Rectal smooth muscle tissue (tissue), 1 donor: ENCODE measurements around the gene STON1.
"Not testable (repeated sequence)": the region's sequence is repeated elsewhere in the genome, so short reads cannot be mapped to it uniquely, and the experiment has no call there.

ENCODE experiments used
- H3K27ac ChIP-seq: one replicate; pipeline ENCODE4 v1.7.0; 2013; ENCODE audit warnings: low read depth, low read length, inconsistent platforms
- H3K27me3 ChIP-seq: one replicate; pipeline ENCODE4 v1.7.0; 2013; ENCODE audit warnings: low read length; ENCODE audit not compliant: control insufficient read depth, insufficient read depth
- H3K36me3 ChIP-seq: one replicate; pipeline ENCODE4 v1.7.0; 2013; ENCODE audit warnings: low read length; ENCODE audit not compliant: control insufficient read depth, insufficient read depth
- H3K4me1 ChIP-seq: one replicate; pipeline ENCODE4 v1.7.0; 2013; ENCODE audit warnings: low read length; ENCODE audit not compliant: control insufficient read depth, insufficient read depth
- H3K4me3 ChIP-seq: one replicate; pipeline ENCODE4 v1.7.0; 2013; ENCODE audit warnings: low read length
- H3K9ac ChIP-seq: one replicate; pipeline ENCODE4 v1.7.0; 2013; ENCODE audit warnings: low read length

STON1 gene

GRCh38 chr2:48607307-48608014 is 77.5 kb downstream of the STON1 start:
- H3K36me3 ChIP-seq = no peaks in the 10 kb centered on the region
- no peak overlapping the region for H3K4me3 ChIP-seq
- H3K27me3 ChIP-seq = no peaks in the 10 kb centered on the region
- no peak overlapping the region for H3K9ac ChIP-seq
- H3K4me1 ChIP-seq = no peaks in the 10 kb centered on the region
- H3K27ac ChIP-seq = no peak overlapping the region

GRCh38 chr2:48613211-48613610 is 83.3 kb downstream of the STON1 start:
- Histone ChIP-seq H3K9ac (no peak overlapping the region), H3K4me1 (no peaks in the 10 kb centered on the region), H3K27me3 (no peaks in the 10 kb centered on the region), H3K36me3 (no peaks in the 10 kb centered on the region), H3K4me3 (no peak overlapping the region), H3K27ac (no peak overlapping the region)

- H3K27ac ChIP-seq, H3K36me3 ChIP-seq, H3K9ac ChIP-seq, H3K4me3 ChIP-seq, H3K4me1 ChIP-seq, H3K27me3 ChIP-seq: not testable (repeated sequence)
Measured at GRCh38 chr2:48614581-48614980, 84.6 kb downstream of the STON1 start.

- Histone ChIP-seq H3K36me3 (no peaks in the 10 kb centered on the region), H3K4me1 (no peaks in the 10 kb centered on the region), H3K27me3 (no peaks in the 10 kb centered on the region), H3K27ac (no peak within 1 kb of the TSS), H3K4me3 (no peak within 1 kb of the TSS), H3K9ac (no peak within 1 kb of the TSS)
Measured at GRCh38 chr2:48617618-48618017, 87.7 kb downstream of the STON1 start, which contains the start of gene GTF2A1L. GTF2A1L (plus strand) TSS chr2:48617856; CDS start chr2:48617875, 19 bp downstream.

- no peaks in the 10 kb centered on the region for H3K27me3 ChIP-seq
- no peak overlapping the region for H3K4me3 ChIP-seq
- H3K4me1 ChIP-seq = no peaks in the 10 kb centered on the region
- H3K9ac ChIP-seq = no peak overlapping the region
- no peaks in the 10 kb centered on the region for H3K36me3 ChIP-seq
- H3K27ac ChIP-seq = no peak overlapping the region
Measured at GRCh38 chr2:48619526-48619925, 89.6 kb downstream of the STON1 start.

- Histone ChIP-seq H3K4me1 (no peaks in the 10 kb centered on the region), H3K9ac (no peak overlapping the region), H3K36me3 (no peaks in the 10 kb centered on the region), H3K27me3 (no peaks in the 10 kb centered on the region), H3K4me3 (no peak overlapping the region), H3K27ac (no peak overlapping the region)
Measured at GRCh38 chr2:48620604-48621003, 90.7 kb downstream of the STON1 start.

- H3K4me1 ChIP-seq, H3K4me3 ChIP-seq, H3K36me3 ChIP-seq, H3K27me3 ChIP-seq, H3K9ac ChIP-seq, H3K27ac ChIP-seq: not testable (repeated sequence)
Measured at GRCh38 chr2:48622691-48623090, 92.7 kb downstream of the STON1 start.

- Histone ChIP-seq H3K27me3 (no peaks in the 10 kb centered on the region), H3K4me3 (no peak overlapping the region), H3K27ac (no peak overlapping the region), H3K4me1 (no peaks in the 10 kb centered on the region), H3K9ac (no peak overlapping the region), H3K36me3 (no peaks in the 10 kb centered on the region)
Measured at GRCh38 chr2:48624696-48625095, 94.7 kb downstream of the STON1 start.

- H3K27me3 ChIP-seq = no peaks in the 10 kb centered on the region
- H3K36me3 ChIP-seq = no peaks in the 10 kb centered on the region
- H3K27ac ChIP-seq = no peak overlapping the region
- H3K4me3 ChIP-seq = no peak overlapping the region
- H3K9ac ChIP-seq = no peak overlapping the region
- no peaks in the 10 kb centered on the region for H3K4me1 ChIP-seq
Measured at GRCh38 chr2:48626047-48626446, 96.1 kb downstream of the STON1 start.

GRCh38 chr2:48633143-48633542 is 103.2 kb downstream of the STON1 start:
- no peaks in the 10 kb centered on the region for H3K4me1 ChIP-seq
- H3K9ac ChIP-seq = no peak overlapping the region
- H3K4me3 ChIP-seq = no peak overlapping the region
- H3K27me3 ChIP-seq = no peaks in the 10 kb centered on the region
- H3K27ac ChIP-seq = no peak overlapping the region
- H3K36me3 ChIP-seq = no peaks in the 10 kb centered on the region

GRCh38 chr2:48635786-48636185 is 105.8 kb downstream of the STON1 start:
- H3K27ac ChIP-seq = no peak overlapping the region
- H3K4me1 ChIP-seq = no peaks in the 10 kb centered on the region
- no peak overlapping the region for H3K9ac ChIP-seq
- H3K36me3 ChIP-seq = no peaks in the 10 kb centered on the region
- H3K4me3 ChIP-seq = no peak overlapping the region
- no peaks in the 10 kb centered on the region for H3K27me3 ChIP-seq

GRCh38 chr2:48638261-48638660 is 108.3 kb downstream of the STON1 start:
- Histone ChIP-seq H3K27ac (no peak overlapping the region), H3K27me3 (no peaks in the 10 kb centered on the region), H3K4me3 (no peak overlapping the region), H3K9ac (no peak overlapping the region), H3K4me1 (no peaks in the 10 kb centered on the region), H3K36me3 (no peaks in the 10 kb centered on the region)
